HG03139 (cell line): ENCODE data around the gene GPR18.
"Not testable (repeated sequence)": the region's sequence is repeated elsewhere in the genome, so short reads cannot be mapped to it uniquely, and the experiment has no call there.

ENCODE experiments used
- ATAC-seq: cut with Tn5 transposase; IDR thresholded peaks from one replicate; pipeline ENCODE4 v1.9.1; 2021; ENCODE audit not compliant: unreplicated experiment

Gene GPR18

GRCh38 chr13:99231721-99232120, 26.5 kb downstream of the GPR18 start:
- ATAC-seq, result no peak

- ATAC-seq, result no peak
Measured at GRCh38 chr13:99230991-99231390, 27.2 kb downstream of the GPR18 start.

GRCh38 chr13:99230588-99230987, 27.6 kb downstream of the GPR18 start:
- not testable (repeated sequence) for ATAC-seq

- peak; percentile 87 for ATAC-seq
Measured at GRCh38 chr13:99228737-99229691, 29.2 kb downstream of the GPR18 start.

- ATAC-seq, result no peak
Measured at GRCh38 chr13:99227909-99228688, 30.1 kb downstream of the GPR18 start.

- no peak for ATAC-seq
Measured at GRCh38 chr13:99227331-99227900, 30.8 kb downstream of the GPR18 start.

GRCh38 chr13:99226513-99226912, 31.7 kb downstream of the GPR18 start:
- ATAC-seq, result no peak

GRCh38 chr13:99225078-99225477, 33.1 kb downstream of the GPR18 start:
- no peak for ATAC-seq

- ATAC-seq, result no peak
Measured at GRCh38 chr13:99224021-99224420, 34.2 kb downstream of the GPR18 start.

GRCh38 chr13:99223587-99223986, 34.6 kb downstream of the GPR18 start:
- no peak for ATAC-seq

GRCh38 chr13:99221567-99222239, 36.5 kb downstream of the GPR18 start:
- ATAC-seq, result no peak

- ATAC-seq, result no peak
Measured at GRCh38 chr13:99220199-99220935, 37.8 kb downstream of the GPR18 start.

- ATAC-seq, result no peak
Measured at GRCh38 chr13:99218969-99219368, 39.2 kb downstream of the GPR18 start.

- no peak for ATAC-seq
Measured at GRCh38 chr13:99218545-99218944, 39.6 kb downstream of the GPR18 start.

- no peak for ATAC-seq
Measured at GRCh38 chr13:99218126-99218525, 40.1 kb downstream of the GPR18 start.

GRCh38 chr13:99217461-99218110, 40.6 kb downstream of the GPR18 start:
- no peak for ATAC-seq

GRCh38 chr13:99215184-99215830, 42.9 kb downstream of the GPR18 start:
- no peak for ATAC-seq

GRCh38 chr13:99214731-99215130, 43.4 kb downstream of the GPR18 start:
- no peak for ATAC-seq

GRCh38 chr13:99214232-99214631, 43.9 kb downstream of the GPR18 start:
- peak; percentile 68 for ATAC-seq
